Effector memory CD8-positive, alpha-beta T cell (primary cell): ENCODE data around the gene SUSD6.

ENCODE experiments used
- ATAC-seq: fragments of 150-1000 bp; cut with Tn5 transposase; replicated peaks from 2 replicates; pipeline ENCODE4 v1.10.0; 2021; ENCODE audit warnings: mild to moderate bottlenecking, moderate library complexity
- DNase-seq, 3 experiments: peaks; one replicate each; pipeline ENCODE4 v3.0.0; 2021
- H3K27ac Mint-ChIP-seq, 2 donors: one replicate each; pipeline ENCODE4 v1.8.0; 2022; ENCODE audit warnings: mild to moderate bottlenecking in 2 of 2, mixed read lengths in 2 of 2, moderate library complexity in 2 of 2
- H3K27me3 Mint-ChIP-seq, 2 donors: one replicate each; pipeline ENCODE4 v1.8.0; 2022; ENCODE audit warnings: mixed read lengths in 2 of 2
- H3K36me3 Mint-ChIP-seq: one replicate; pipeline ENCODE4 v1.8.0; 2022; ENCODE audit warnings: mild to moderate bottlenecking, moderate library complexity, mixed read lengths; ENCODE audit not compliant: insufficient read depth
- H3K4me1 Mint-ChIP-seq, 2 donors: one replicate each; pipeline ENCODE4 v1.8.0; 2022; ENCODE audit warnings: low read depth in 2 of 2, mixed read lengths in 2 of 2
- H3K4me3 Mint-ChIP-seq, 2 donors: one replicate each; pipeline ENCODE4 v1.8.0; 2022; ENCODE audit warnings: mild to moderate bottlenecking in 2 of 2, mixed read lengths in 2 of 2, moderate library complexity in 2 of 2
- H3K9me3 Mint-ChIP-seq, 2 donors: one replicate each; pipeline ENCODE4 v1.8.0; 2022; ENCODE audit warnings: mixed read lengths in 2 of 2

The SUSD6 gene

DNA sequence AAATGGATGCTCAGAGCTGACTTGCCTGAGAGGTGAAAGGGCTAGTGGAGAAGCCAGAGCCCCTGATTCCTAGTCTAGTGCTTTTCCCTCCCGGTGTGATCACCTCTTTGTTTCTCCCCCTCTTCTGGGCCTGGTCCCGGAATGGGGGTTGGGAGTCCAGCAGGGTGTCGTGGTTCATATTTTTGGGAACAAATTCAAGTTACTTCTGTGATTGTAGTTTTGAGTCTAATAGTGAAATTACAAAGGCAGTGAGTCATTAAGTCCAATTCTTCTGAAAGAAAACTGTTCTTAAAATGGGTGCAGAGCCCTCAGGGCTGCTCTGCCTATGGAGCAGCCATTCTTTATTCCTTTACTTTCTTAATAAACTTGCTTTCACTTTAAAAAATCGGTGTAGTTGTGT, 7.6 kb downstream of the SUSD6 start:
- Mint-ChIP-seq H3K27ac (peak overlapping the region; percentile 95 to 98), H3K9me3 (no peaks in the 10 kb centered on the region), H3K27me3 (no peaks in the 10 kb centered on the region), H3K36me3 (peaks cover 9% of the 10 kb centered on the region), H3K4me1 (peaks cover 84 to 88% of the 10 kb centered on the region in 2 donors), H3K4me3 (peak overlapping the region; percentile 30 to 48)
- DNase-seq (no peak), ATAC-seq (no peak)

DNA sequence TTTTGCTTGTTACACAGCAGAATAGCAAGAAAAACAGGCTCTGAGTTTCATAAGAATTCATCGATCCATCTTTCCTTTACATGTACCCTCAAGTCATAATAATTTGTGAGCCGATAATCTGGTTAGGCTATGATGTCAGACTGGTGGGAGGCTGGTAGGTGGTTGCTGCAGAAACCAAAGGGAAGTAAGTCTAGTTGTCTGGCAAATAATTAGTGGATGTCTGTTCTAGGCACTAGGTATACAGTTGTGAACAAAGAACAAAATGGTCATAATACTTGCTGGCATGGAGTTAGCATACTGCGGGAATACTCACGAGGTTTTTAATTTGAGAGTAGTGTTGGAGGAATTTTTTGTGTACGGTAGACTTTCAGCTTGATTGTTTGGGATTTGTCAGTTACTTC, 8.8 kb downstream of the SUSD6 start:
- Mint-ChIP-seq H3K9me3 (no peaks in the 10 kb centered on the region), H3K4me3 (peak overlapping the region; percentile 30 to 48), H3K4me1 (peaks cover 79 to 84% of the 10 kb centered on the region in 2 donors), H3K27me3 (no peaks in the 10 kb centered on the region), H3K27ac (peak overlapping the region; percentile 95 to 98), H3K36me3 (peaks cover 13% of the 10 kb centered on the region)
- peak; percentile 31 for ATAC-seq
- DNase-seq: no peak

DNA sequence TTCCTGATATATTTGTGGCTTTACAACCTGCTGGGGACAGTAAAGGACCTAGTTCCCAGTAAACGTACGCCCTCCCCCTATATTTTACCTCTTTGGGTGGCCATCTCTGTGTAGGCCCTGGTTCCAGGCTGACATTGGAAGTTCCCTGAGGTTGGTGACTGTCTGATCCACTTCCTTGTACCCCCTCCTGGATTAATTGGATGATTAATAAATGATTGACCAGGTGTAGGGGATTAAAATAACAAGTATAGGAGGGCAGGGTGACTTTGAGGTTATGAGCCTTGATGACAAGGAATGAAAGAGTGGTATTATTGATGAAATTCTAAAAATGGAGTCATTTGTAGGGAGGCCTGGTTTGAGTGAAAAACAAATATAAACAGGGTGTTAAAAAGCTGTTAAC, 9.6 kb downstream of the SUSD6 start:
- ATAC-seq (no peak), DNase-seq (no peak)
- H3K9me3 Mint-ChIP-seq: no peaks in the 10 kb centered on the region
- H3K4me1 Mint-ChIP-seq: peaks cover 79 to 84% of the 10 kb centered on the region in 2 donors
- H3K4me3 Mint-ChIP-seq: peak overlapping the region in 1 of 2 donors; percentile 30
- H3K27ac Mint-ChIP-seq: peak overlapping the region in 1 of 2 donors; percentile 95
- H3K27me3 Mint-ChIP-seq: no peaks in the 10 kb centered on the region
- H3K36me3 Mint-ChIP-seq: peaks cover 13% of the 10 kb centered on the region

DNA sequence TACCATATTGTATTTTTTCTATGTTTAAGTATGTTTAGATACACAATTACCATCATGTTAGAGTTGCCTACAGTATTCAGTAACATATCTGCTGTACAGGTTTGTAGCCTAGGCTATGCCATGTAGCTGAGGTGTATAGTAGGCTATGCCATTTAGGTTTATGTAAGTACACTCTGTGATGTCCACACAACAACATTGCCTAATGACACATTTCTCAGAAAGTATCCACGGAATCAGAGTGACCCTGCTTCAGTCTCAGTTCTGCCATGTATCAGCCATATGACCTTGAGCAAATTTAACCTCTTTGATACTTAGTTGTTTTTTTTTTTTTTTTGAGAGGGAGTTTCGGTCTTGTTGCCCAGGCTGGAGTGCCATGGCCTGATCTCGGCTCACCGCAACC, 12.7 kb downstream of the SUSD6 start:
- DNase-seq: no peak
- ATAC-seq: no peak
- H3K4me3 Mint-ChIP-seq: peak overlapping the region; percentile 15 to 53
- peaks cover 21% of the 10 kb centered on the region for H3K36me3 Mint-ChIP-seq
- peaks cover 70 to 75% of the 10 kb centered on the region in 2 donors for H3K4me1 Mint-ChIP-seq
- H3K27ac Mint-ChIP-seq: peak overlapping the region in 1 of 2 donors; percentile 89
- no peaks in the 10 kb centered on the region for H3K27me3 Mint-ChIP-seq
- no peaks in the 10 kb centered on the region for H3K9me3 Mint-ChIP-seq

DNA sequence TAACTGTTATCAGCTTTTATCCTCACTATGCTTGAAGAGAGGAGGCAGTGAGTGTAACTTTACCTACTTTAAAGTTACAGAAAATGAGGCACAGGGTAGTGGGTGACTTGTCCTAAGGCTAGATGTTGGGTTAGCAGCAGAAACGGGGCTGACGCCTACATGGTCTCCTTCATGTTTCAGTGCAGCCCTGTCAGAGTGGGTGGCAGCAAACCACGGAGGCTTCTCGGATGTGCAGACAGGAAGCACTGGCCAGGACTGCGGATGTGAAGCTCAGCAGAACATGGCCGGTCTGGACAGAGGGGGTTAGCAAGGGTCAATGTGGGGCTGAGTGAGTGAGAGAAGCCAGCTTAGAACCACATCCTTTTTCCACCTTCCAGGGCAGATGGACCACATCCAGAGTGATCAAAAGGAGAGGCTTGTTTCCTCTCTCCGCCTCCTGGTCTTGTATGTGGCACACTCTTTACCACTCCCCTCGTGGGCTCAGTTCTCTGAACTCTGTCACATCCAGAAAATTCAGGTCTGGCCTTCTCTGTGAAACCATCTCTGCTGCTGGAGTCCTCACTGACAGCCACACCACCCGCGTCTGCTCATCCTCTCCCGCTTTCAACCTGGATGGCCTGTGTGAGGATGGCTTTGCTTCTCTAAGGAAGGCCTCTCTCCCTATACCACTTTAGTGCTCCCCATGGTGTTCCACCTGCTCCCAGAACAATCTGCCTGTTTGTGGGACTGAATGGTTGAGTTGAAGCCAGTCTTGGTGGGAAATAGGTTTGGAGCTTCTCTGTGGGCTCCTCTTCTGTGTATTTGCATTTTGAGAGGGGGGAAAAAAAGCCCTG, 14.1 kb downstream of the SUSD6 start:
- H3K9me3 Mint-ChIP-seq: no peaks in the 10 kb centered on the region
- no peaks in the 10 kb centered on the region for H3K27me3 Mint-ChIP-seq
- ATAC-seq (peak; percentile 90), DNase-seq (peak; percentile 55 to 70 (median 60))
- peaks cover 72 to 75% of the 10 kb centered on the region in 2 donors for H3K4me1 Mint-ChIP-seq
- H3K36me3 Mint-ChIP-seq: peaks cover 25% of the 10 kb centered on the region
- peak overlapping the region; percentile 69 to 76 for H3K4me3 Mint-ChIP-seq
- H3K27ac Mint-ChIP-seq: peak overlapping the region; percentile 89 to 94

DNA sequence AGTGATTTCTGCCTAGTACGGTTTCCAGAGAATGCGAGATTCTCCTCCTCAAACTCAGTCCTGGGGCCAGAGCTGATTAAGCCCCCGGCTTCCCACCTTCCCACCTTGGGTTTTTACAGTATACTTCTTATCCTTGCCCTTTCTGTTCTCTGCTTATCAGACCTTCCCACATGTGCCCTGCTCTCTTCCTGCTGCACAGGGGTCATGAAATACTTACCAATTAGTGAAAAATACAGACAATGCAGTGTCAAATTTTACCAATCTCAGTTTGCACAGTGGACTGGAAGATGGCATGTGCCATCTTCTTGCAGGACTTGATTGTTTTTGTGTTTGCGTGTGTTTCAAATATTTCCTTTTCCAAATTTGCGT, 14.7 kb downstream of the SUSD6 start:
- no peak for ATAC-seq
- peak overlapping the region; percentile 69 to 76 for H3K4me3 Mint-ChIP-seq
- peaks cover 73 to 74% of the 10 kb centered on the region in 2 donors for H3K4me1 Mint-ChIP-seq
- peak overlapping the region; percentile 89 to 94 for H3K27ac Mint-ChIP-seq
- no peaks in the 10 kb centered on the region for H3K27me3 Mint-ChIP-seq
- no peak for DNase-seq
- H3K36me3 Mint-ChIP-seq: peaks cover 22% of the 10 kb centered on the region
- no peaks in the 10 kb centered on the region for H3K9me3 Mint-ChIP-seq

DNA sequence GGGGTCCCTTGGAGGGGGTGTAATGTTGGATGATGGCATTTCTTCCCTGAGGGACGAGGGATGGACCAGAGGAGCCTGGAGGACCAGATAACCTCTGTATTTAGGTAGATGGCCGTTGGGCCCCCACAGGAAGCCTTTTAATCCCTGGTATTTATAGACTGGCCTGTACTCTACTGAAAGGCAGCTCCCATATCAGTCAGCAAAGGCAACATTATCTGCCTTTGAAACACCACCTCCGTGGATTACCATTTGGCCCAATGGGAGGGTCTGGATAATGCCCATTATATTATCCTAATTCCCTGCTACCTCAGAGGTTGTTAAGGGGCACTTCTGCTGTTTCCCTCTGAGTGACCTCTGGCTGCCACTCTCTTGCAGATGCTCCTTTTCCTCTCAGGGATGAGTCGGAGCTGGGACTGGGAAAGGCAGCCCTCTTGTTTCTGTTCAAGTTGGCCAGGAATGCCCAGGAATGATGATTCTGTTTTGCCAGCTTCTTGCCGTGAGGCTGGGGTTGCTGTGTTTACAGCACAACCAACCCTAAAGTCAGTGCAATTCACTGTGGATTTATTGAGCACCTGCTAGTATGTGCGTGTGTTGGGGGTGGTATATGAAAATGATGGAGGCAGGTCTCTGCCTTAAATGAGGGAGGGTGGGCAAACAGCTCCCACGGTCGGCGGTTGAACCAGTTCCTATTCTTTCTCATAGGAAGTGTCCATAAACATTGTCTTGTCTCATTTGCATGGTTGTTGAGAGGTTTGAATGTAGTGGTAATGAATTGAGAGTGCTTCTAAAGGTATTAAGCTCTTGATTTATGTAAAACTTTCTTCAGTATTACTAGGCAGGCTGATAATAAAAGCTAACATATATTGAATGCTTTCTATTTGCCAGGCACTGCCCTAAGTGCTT, 18.1 kb downstream of the SUSD6 start:
- Mint-ChIP-seq H3K36me3 (peaks cover 32% of the 10 kb centered on the region), H3K4me1 (peaks cover 82 to 86% of the 10 kb centered on the region in 2 donors), H3K4me3 (peak overlapping the region; percentile 53 to 54), H3K9me3 (no peaks in the 10 kb centered on the region), H3K27me3 (no peaks in the 10 kb centered on the region), H3K27ac (peak overlapping the region; percentile 76 to 80)
- no peak for DNase-seq
- ATAC-seq: no peak

DNA sequence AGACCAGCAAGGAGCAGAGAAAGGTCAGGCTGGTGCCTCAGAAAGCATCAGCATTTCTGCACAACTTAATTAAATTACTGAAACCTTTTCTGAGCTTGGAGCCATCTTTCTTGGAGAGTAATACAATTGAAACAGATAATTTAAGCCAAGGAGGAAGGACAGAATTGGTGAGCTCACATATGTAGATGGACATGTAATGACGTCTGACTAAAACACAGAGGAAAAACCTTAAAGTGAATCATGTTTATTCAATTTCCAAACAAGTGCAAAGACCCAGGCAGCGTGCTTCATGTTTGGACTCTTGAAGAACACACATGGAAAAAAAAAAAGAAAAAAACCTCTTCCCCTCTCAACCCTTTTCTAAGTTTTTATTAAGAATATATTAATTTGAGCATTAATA, 19.0 kb downstream of the SUSD6 start:
- DNase-seq (no peak), ATAC-seq (no peak)
- Mint-ChIP-seq H3K27me3 (no peaks in the 10 kb centered on the region), H3K36me3 (peaks cover 28% of the 10 kb centered on the region), H3K4me3 (peak overlapping the region; percentile 53 to 54), H3K9me3 (no peaks in the 10 kb centered on the region), H3K4me1 (peaks cover 85% of the 10 kb centered on the region in 2 donors), H3K27ac (peak overlapping the region; percentile 71 to 76)

DNA sequence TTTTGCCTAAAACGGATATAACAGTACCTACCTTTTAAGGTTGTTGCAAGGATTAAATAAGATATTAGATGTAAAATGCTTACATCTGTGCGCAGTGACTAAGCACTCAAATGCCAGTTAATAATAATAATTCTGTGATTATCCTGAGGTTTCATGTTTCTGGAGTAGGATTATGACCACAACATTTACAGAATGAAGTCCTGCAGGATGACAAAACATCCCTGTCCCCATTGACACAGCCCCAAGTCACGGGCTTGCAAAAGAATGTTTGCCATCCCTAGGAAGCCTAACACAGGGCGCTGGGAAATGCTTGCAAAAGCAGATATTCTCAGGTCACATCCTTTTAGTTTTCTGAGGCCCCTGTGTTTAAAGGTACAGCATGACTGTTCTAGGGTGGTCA, 20.1 kb downstream of the SUSD6 start:
- Mint-ChIP-seq H3K9me3 (no peaks in the 10 kb centered on the region), H3K36me3 (peaks cover 24% of the 10 kb centered on the region), H3K27ac (no peak overlapping the region), H3K4me3 (no peak overlapping the region), H3K27me3 (no peaks in the 10 kb centered on the region), H3K4me1 (peaks cover 85% of the 10 kb centered on the region in 2 donors)
- DNase-seq: no peak
- no peak for ATAC-seq

DNA sequence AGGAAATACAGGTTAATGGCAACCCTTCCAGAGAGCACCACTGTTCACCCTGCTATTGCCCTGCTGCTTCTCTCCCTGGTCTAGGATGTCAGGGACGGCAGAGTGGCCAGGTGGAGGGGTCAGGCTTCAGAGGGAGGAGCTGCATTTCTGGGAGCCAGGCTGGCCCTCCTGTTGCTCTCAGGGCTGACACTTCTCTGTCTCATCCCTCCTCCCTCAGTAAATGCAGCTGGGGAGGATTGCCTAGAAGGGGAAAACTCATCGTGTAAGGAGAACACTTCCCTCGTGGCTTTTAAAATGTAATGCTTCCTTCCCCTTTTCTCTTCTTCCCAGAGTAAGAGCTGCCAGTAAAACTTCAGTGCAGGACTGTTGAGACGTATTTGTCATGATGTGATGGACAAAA, 20.8 kb downstream of the SUSD6 start:
- peaks cover 86% of the 10 kb centered on the region in 2 donors for H3K4me1 Mint-ChIP-seq
- DNase-seq (no peak), ATAC-seq (no peak)
- no peak overlapping the region for H3K27ac Mint-ChIP-seq
- H3K27me3 Mint-ChIP-seq: no peaks in the 10 kb centered on the region
- H3K4me3 Mint-ChIP-seq: no peak overlapping the region
- no peaks in the 10 kb centered on the region for H3K9me3 Mint-ChIP-seq
- H3K36me3 Mint-ChIP-seq: peaks cover 20% of the 10 kb centered on the region

DNA sequence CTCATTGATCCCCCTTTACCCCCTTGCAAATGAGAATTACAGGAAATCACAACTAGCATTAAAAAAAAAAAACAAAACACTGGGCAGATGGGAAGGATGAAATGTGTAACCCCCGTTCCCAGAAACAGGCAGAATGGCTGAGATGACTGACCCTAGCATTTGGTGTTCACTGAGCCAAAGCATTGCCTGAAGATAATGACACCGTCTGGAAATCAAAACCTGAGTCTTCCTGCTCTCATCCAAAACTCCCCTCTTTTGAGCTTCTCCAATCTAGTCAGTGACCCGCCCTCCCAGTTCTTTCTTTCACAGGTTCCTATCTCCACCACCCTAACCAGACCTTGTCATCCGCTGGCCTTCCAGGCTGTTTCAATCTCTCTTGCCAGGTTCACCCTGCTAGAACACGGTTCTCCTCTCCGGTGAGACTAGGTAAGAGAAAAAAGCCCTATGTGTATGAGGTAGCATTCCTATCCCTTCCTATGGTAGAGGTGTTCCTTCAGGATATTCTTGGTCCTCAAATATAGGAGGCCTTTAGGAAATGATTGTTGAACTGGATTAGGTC, 21.3 kb downstream of the SUSD6 start:
- H3K9me3 Mint-ChIP-seq: no peaks in the 10 kb centered on the region
- ATAC-seq (no peak), DNase-seq (no peak)
- H3K27me3 Mint-ChIP-seq: no peaks in the 10 kb centered on the region
- H3K4me1 Mint-ChIP-seq: peaks cover 91% of the 10 kb centered on the region in 2 donors
- H3K27ac Mint-ChIP-seq: no peak overlapping the region
- H3K36me3 Mint-ChIP-seq: peaks cover 22% of the 10 kb centered on the region
- no peak overlapping the region for H3K4me3 Mint-ChIP-seq

DNA sequence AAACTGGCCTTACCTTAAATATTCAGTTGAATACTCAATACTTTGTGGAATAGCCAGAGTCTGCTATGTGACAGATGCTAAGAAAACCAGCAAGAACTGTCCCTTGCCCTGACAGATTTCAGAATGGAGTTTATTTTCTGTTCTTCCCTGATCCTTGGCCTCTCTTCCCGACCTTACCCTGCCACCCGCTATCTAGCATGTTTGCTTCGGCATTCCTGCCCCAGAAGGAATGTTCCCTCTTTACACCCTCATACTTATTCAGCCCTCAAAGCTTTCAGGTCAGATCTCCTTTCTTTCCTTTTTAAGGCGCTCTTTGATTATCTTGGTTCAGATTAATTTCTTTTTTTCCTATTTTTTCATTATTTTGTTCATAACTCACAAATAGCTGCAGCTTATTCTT, 21.8 kb downstream of the SUSD6 start:
- Mint-ChIP-seq H3K36me3 (peaks cover 22% of the 10 kb centered on the region), H3K9me3 (no peaks in the 10 kb centered on the region), H3K27me3 (no peaks in the 10 kb centered on the region), H3K4me1 (peaks cover 93 to 94% of the 10 kb centered on the region in 2 donors), H3K4me3 (no peak overlapping the region), H3K27ac (peak overlapping the region in 1 of 2 donors; percentile 86)
- ATAC-seq: no peak
- no peak for DNase-seq

DNA sequence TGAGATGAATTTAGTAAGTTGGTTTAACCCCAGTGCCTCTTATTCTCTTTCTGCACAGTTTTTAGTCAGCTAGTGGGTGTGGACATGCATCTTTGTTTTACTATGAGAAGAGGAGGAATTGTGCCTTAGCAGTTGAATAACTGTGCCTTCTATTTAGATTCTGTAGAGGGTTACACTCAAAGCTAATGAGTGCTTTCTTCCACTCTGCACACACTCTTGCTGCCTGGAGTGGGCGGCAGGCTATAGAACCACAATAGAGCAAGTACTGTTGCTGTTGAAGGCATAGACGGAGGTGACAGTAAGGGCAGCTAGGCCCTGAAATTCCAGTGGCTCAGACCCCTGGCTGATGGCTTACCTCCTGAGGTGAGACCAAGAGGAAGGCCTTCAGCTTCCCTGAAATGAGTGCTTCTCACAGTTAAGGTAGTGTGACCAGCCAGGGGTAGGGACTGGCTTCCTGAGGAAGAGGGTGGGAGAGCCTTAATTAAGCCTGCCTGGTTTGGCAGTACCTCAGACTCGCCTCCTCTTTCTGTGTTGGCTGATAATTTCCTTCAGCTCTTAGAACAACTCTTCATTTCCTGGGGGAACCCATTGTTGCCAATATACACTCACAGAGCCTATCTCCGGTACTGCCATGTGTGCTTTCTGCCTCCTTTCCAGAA, 24.7 kb downstream of the SUSD6 start:
- peaks cover 74 to 76% of the 10 kb centered on the region in 2 donors for H3K4me1 Mint-ChIP-seq
- H3K27me3 Mint-ChIP-seq: no peaks in the 10 kb centered on the region
- ATAC-seq (peak; percentile 34), DNase-seq (no peak)
- peak overlapping the region; percentile 90 to 94 for H3K27ac Mint-ChIP-seq
- H3K36me3 Mint-ChIP-seq: peaks cover 12% of the 10 kb centered on the region
- H3K9me3 Mint-ChIP-seq: no peaks in the 10 kb centered on the region
- H3K4me3 Mint-ChIP-seq: peak overlapping the region; percentile 58 to 66
